A673 (cell line): ENCODE measurements around the gene SEMA4F. TPM values are rescaled to one million over a fixed set of nuclear protein-coding genes. Genes with fewer than 3 reads are reported as not detected.

Source experiments
- BruUV-seq: library from RNA; stranded (reverse); fragments of 400-500 nt; replicated peaks from 2 replicates; lab custom pipeline; 2021; lab: Mats Ljungman, UMichigan
- CTCF ChIA-PET: fragments of 300-600 bp; sonication (Branson Sonifier 250); formaldehyde crosslinking; loops from one replicate; lab custom pipeline; 2022; ENCODE audit warnings: antibody characterized with exemption; lab: Charles Lee
- POLR2A ChIA-PET: fragments of 300-600 bp; sonication (Branson Sonifier 250); formaldehyde crosslinking; loops from one replicate; lab custom pipeline; 2022; ENCODE audit warnings: antibody characterized with exemption; ENCODE audit not compliant: low non-redundant PET; lab: Charles Lee
- DNase-seq: peaks from one replicate; pipeline ENCODE4 v3.0.0-alpha.2; 2015; ENCODE audit warnings: low spot score
- H3K27ac ChIP-seq: fragments of 200-600 bp; sonication (generic); 2 replicates; pipeline ENCODE4 v1.5.1; 2016; ENCODE audit warnings: mixed run types, low read depth, mild to moderate bottlenecking, mixed read lengths, antibody characterized with exemption, low read length; ENCODE audit not compliant: poor library complexity, severe bottlenecking
- H3K27me3 ChIP-seq: fragments of 200-600 bp; sonication (generic); replicated peaks from 2 replicates; pipeline ENCODE4 v1.6.1; 2017; ENCODE audit warnings: mixed run types, low read depth, mild to moderate bottlenecking, mixed read lengths, antibody characterized with exemption, low read length; ENCODE audit not compliant: insufficient read depth, poor library complexity
- H3K36me3 ChIP-seq: fragments of 200-600 bp; sonication (generic); 2 replicates; pipeline ENCODE4 v1.6.1; 2016; ENCODE audit warnings: mixed run types, mild to moderate bottlenecking, mixed read lengths, antibody characterized with exemption, low read length; ENCODE audit not compliant: insufficient read depth, poor library complexity, severe bottlenecking
- H3K4me1 ChIP-seq: fragments of 200-600 bp; sonication (generic); 2 replicates; pipeline ENCODE4 v1.6.1; 2017; ENCODE audit warnings: mixed run types, mild to moderate bottlenecking, mixed read lengths, antibody characterized with exemption, low read length; ENCODE audit not compliant: insufficient read depth, poor library complexity, severe bottlenecking
- H3K4me3 ChIP-seq: fragments of 200-600 bp; sonication (generic); 2 replicates; pipeline ENCODE4 v1.5.1; 2016; ENCODE audit warnings: low read depth, mixed run types, mild to moderate bottlenecking, mixed read lengths, low read length; ENCODE audit not compliant: poor library complexity, severe bottlenecking
- H3K9me3 ChIP-seq: fragments of 200-600 bp; sonication (generic); 2 replicates; pipeline ENCODE4 v1.6.1; 2016; ENCODE audit warnings: mixed run types, low read depth, mild to moderate bottlenecking, mixed read lengths, antibody characterized with exemption, low read length; ENCODE audit not compliant: poor library complexity, severe bottlenecking
- EZH2 ChIP-seq: fragments of 200-600 bp; sonication (generic); IDR thresholded peaks from 2 replicates; pipeline ENCODE4 v1.6.1; 2017; ENCODE audit warnings: borderline replicate concordance, low read depth, mild to moderate bottlenecking, mixed read lengths, antibody characterized with exemption, low read length; ENCODE audit not compliant: poor library complexity, severe bottlenecking
- intact Hi-C: fragments of 100-400 bp; cut with micrococcal nuclease; formaldehyde crosslinking; loops from one replicate; pipeline ENCODE4 v1.10.0; 2022; ENCODE audit not compliant: unreplicated experiment
- total RNA-seq: library from RNA; stranded (reverse); gene quantifications from 2 replicates; pipeline ENCODE4 v1.2.3, GENCODE V29; 2021
- TF ChIP-seq, protein P1 (sequence below): fragments of 300-800, 200-600 bp; sonication (generic); conservative IDR thresholded peaks from 2 replicates; pipeline ENCODE4 v1.5.1; 2017; ENCODE audit warnings: low read depth, mild to moderate bottlenecking, antibody characterized with exemption, low read length, moderate library complexity, mixed read lengths

SEMA4F gene
- total RNA-seq, 1 experiment from 2014 or later, result 3.8 TPM

DNA sequence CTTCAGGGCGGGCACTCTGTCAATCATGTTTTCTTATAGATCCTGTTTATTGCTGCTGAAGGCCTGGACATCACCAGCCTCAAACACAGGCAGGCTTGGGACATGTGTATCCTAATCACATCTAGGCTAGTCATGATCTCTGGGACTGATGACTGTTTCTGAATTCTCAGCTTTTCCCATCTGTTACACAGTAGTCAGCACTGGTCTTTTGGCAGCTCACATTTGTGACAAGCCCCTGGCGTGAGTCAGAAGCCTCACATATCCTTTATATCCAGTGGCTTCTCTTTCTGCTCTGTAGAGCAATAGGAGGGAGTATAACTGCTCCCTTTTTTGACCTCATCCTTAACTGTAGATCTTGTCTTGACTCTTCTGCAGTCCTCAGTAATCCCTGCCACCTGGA is 4.5 kb downstream of the SEMA4F start:
- ChIA-PET POLR2A (no interaction called here), CTCF (no interaction called here)
- intact Hi-C loops, result no loop called here
- TF ChIP-seq, protein P1, sequence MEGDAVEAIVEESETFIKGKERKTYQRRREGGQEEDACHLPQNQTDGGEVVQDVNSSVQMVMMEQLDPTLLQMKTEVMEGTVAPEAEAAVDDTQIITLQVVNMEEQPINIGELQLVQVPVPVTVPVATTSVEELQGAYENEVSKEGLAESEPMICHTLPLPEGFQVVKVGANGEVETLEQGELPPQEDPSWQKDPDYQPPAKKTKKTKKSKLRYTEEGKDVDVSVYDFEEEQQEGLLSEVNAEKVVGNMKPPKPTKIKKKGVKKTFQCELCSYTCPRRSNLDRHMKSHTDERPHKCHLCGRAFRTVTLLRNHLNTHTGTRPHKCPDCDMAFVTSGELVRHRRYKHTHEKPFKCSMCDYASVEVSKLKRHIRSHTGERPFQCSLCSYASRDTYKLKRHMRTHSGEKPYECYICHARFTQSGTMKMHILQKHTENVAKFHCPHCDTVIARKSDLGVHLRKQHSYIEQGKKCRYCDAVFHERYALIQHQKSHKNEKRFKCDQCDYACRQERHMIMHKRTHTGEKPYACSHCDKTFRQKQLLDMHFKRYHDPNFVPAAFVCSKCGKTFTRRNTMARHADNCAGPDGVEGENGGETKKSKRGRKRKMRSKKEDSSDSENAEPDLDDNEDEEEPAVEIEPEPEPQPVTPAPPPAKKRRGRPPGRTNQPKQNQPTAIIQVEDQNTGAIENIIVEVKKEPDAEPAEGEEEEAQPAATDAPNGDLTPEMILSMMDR, result no peak
- TF ChIP-seq EZH2, result no peak
- Histone ChIP-seq H3K4me3 (no peak overlapping the region), H3K9me3 (no peaks in the 10 kb centered on the region), H3K4me1 (peaks cover 4% of the 10 kb centered on the region), H3K27me3 (peaks cover 12% of the 10 kb centered on the region), H3K27ac (no peak overlapping the region), H3K36me3 (no peaks in the 10 kb centered on the region)
- BruUV-seq, result no TSS peak
- DNase-seq, result no peak

DNA sequence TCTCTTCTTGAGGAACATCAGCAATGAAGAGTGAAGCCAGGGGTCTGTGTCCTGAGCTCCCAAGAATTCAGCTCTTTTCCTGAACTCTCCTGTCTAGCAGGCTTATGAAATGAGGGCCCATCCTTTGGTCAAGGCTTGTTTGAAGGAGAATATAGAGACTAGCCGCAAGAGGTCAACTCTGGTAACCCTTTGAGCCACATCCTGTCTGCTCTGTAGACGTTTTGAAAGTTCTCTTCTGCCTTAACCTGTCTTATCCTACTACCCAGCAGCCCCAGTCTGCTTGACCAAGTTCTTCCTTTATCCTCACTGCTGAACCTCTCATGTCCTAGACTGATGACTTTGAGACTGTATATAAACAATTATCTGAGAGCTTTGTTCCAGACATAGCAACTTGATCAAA is 5.4 kb downstream of the SEMA4F start:
- H3K4me3 ChIP-seq, result no peak overlapping the region
- TF ChIP-seq, protein P1, result no peak
- TF ChIP-seq EZH2, result no peak
- no TSS peak for BruUV-seq
- no peaks in the 10 kb centered on the region for H3K9me3 ChIP-seq
- ChIA-PET CTCF (no interaction called here), POLR2A (no interaction called here)
- no peak for DNase-seq
- H3K4me1 ChIP-seq, result peaks cover 3% of the 10 kb centered on the region
- peaks cover 12% of the 10 kb centered on the region for H3K27me3 ChIP-seq
- no peak overlapping the region for H3K27ac ChIP-seq
- H3K36me3 ChIP-seq, result no peaks in the 10 kb centered on the region
- intact Hi-C loops, result no loop called here

DNA sequence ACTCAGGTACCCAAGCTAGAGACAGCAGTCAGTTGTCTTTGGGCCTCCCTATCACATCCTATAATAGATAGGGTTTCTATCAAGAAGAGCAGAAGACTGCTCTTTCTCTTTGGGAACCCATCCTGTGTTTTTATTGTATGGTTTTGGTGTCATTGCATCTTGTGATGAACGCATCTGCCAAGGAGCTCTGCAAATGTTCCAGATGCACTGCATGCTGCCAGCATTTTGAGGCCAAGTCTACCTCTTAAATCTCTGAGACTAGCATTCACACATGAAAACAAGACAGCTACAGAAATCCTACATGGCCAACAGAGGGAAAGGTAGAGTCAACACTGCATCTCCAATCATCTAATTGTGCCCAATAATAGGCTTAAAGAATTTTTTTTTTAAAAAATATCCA is 14.0 kb downstream of the SEMA4F start:
- H3K4me1 ChIP-seq, result no peaks in the 10 kb centered on the region
- CTCF ChIA-PET, result no interaction called here
- no TSS peak for BruUV-seq
- H3K27me3 ChIP-seq, result no peaks in the 10 kb centered on the region
- no peaks in the 10 kb centered on the region for H3K36me3 ChIP-seq
- no peak overlapping the region for H3K4me3 ChIP-seq
- no peaks in the 10 kb centered on the region for H3K9me3 ChIP-seq
- DNase-seq, result no peak
- TF ChIP-seq, protein P1, result no peak
- no peak for TF ChIP-seq EZH2
- no peak overlapping the region for H3K27ac ChIP-seq
- POLR2A ChIA-PET, result interaction anchor here (0.6 kb wide), 1 partner anchor 411 kb away, joined by 3 read pairs; no protein-coding TSS in a partner anchor
- intact Hi-C loops, result no loop called here
